HG02759 (cell line): Measurements from ENCODE around the gene PIAS2.
"Not testable (repeated sequence)": the region's sequence is repeated elsewhere in the genome, so short reads cannot be mapped to it uniquely, and the experiment has no call there.

ENCODE experiments used
- ATAC-seq: cut with Tn5 transposase; IDR thresholded peaks from one replicate; pipeline ENCODE4 v1.9.1; 2021; ENCODE audit warnings: mild to moderate bottlenecking, moderate library complexity; ENCODE audit not compliant: unreplicated experiment

PIAS2 gene

DNA sequence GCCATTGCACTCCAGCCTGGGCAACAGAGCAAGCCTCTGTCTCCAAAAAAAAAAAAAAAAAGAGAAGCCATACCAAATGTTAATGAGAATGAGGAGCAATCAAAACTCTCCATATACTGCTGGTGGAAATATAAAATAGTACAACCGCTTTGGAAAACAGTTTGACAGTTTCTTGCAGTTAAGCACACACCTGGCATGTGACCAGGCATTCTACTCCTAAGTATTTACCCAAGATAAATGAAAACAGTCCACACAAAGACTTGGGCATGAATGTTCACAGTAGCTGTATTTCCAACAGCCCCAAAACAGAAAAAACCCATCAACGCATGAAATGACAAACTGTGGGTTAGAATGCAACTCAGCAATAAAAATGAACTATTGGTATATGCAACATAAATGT is 84.5 kb downstream of the PIAS2 start:
- ATAC-seq, result no peak

DNA sequence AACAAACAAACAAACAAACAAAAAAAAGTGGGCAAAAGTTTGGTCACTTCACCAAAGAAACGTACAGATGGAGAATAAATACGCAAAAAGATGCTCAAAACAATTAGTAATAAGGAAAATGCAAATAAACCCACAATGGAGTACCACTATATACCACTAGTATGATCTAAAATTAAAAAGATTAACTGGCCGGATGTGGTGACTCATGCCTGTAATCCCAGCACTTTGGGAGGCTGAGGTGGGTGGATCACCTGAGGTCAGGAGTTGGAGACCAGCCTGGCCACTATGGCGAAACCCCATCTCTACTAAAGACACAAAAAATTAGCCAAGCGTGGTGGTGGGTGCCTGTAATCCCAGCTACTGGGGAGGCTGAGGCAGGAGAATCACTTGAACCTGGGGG is 84.9 kb downstream of the PIAS2 start:
- ATAC-seq, result not testable (repeated sequence)

DNA sequence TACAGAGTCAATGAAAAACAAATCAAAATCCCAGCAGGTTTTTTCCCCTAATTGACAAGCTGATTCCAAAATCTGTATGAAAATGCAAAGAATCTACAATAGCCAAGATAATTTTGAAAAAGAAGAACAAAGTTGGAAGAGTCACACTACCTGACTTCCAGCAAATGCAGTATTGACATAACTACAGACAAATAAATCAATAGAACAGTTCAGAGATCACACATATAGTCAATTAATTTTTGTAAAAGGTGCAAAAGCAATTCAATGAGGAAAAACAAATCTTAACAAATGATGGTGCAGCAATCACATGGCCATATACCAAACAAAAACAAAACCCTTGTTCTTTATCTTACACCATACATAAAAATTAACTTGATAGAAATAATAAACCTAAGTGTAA is 85.9 kb downstream of the PIAS2 start:
- no peak for ATAC-seq

DNA sequence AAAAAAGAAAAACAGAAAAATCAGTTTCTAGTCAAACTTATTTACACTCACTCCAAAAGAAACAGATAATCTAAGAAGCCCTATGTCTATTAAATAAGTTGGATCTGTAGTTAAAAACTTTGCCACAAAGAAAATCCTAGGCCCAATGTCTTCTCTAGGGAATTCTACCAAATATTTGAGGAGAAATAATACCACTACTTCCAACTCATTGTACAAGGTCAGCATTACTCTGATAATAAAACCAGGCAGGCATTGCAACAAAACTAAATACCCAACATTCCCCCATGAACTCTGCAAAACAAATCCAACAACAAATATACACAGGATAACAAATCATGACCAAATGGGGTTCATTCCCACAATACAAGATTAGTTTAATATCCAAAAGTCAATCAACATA is 86.7 kb downstream of the PIAS2 start:
- no peak for ATAC-seq

DNA sequence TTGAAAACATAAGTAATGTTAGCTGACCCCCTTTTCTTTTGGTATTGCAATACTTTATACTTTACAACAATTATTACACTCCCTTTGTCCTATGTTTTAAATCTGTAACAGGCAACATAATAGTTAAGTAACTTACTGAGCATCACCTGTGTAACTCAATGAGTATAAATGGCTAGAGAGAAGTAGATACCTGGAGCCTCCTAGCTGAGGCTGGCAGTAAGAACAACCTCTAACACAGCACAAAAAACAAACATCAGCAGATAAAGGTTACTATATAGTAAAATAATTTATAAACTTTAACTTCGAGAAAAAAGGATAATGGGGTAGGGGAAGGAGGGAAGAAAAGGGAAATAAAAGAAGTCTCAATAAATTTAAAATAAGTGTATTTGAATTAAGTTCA is 87.4 kb downstream of the PIAS2 start:
- ATAC-seq, result no peak

DNA sequence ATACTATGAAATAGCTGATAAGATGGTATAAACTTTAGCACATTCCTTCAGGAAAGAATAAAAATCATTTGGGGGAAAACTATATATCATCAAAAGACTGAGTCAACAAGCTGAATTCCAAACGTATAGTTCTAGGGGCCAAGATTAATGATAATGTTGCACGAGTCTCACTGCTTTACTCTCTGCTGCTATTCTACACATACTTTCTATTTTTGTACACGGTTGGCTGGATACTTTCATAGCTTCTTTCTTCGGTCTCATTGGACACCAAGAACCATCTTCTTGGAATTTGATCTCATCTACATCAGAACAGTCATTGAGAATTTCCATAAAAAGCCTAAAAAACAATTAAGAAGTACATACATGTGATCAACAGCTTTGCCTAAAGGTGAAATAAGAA is 87.8 kb downstream of the PIAS2 start:
- ATAC-seq, result no peak

DNA sequence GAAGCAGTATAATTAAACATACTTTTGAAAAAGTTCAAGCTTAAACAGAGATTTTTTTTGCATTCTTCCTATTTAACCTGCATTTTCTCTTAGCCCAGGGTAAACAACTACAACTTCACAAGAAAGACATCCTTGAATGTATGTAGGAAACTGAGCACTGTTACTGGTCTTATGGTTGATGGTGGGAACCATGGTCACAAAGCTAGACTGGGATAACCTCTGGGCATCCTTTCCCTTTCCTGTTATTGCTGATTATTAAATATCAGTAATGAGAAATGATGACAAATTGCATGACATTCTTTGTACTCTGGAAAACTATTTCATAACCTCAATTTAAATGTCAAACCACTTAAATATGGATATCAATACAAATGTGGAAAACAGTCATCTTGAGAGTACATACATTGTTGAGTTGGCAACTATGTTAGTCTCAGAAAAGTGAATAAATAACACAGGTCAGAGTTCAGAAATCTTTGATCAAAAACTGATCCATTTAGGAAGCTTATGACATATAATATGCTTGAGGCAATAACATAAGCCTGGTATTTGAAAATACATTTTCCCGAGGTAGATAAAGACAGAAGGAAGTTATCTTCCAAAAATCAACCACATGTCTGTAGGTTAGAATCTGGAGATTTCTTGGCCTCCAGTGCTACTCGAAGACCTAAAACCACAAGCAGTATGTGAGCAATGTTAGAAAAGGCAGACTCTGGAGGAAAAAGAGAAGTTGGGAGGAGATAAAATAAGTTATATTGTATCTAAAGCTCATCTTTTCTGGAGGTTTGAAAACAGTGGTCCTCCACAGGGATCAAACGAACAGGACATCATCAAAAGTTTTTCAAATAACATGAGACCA is 95.2 kb downstream of the PIAS2 start:
- ATAC-seq, result no peak

DNA sequence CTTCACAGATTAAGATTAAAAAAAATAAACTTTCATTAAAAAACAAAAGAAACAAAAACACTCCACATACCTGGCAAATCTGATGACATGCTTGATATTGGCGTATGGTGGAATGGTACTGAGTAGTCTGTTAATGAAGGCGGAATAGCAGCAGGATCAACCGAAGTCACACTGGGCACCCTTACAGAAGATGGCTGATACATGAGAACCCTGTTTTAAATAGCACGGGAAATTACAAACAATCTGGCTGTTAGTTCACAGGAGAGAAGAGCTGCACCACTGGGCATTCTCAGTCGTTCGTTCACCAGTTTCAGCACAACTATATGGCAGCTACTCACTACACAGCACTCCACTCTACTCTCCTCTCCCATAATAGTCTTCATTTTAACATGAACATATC is 96.4 kb downstream of the PIAS2 start:
- ATAC-seq, result no peak

DNA sequence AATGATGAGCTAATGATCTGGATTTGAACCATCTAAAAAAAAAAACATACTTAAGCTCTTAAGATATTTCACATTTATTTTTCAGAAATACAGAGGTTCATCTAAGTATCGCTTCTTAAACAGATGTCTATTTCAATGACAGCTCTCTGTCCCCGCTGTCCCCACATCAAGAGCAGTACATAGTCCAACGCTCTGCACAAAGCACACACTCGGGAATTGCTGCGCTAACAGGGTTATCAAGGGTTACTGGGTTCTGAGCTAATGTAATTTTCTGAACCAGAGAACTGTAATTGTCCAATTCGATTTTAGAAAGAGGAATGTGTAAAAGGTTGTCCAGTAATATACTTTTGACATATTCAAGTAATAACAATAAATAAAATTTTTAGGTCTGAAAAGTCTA is 101.6 kb downstream of the PIAS2 start:
- ATAC-seq, result no peak

DNA sequence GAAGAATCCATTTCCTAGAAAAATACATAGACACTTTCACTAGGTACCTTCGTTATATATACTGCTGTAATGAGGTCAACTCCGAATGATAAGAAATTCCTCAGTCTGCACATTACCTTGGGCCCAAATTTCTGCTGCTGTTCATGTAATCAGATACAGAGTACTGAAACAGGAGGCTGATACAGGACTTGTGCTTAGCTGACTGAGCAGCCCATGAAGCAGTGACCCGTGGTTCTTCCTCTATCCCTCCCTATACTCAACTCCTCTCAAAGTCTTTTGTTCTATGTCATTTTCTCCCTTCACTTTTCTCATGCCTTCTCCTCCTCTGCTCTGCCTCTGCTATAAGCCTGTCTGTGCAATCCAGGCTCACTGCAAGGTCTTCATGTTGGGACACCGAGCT is 102.9 kb downstream of the PIAS2 start:
- ATAC-seq, result no peak

DNA sequence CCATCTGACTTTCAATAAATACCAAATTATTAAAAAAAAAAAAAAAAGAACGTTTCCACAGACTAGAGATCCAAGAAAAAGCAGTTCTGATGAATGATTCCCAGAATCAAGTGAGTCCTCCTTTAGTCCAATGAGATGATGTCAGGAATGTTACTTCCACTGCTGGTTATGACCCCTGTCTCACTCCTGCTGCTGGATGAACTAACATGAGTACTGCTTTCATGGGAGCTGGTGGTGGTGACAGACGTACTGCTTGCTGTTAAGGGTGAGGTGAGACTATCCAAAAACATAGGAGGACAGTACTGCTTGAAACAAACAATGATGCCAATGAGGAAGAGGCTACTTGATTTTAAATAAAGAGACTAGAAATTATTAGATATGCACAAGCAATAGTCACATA is 105.0 kb downstream of the PIAS2 start:
- ATAC-seq, result no peak

DNA sequence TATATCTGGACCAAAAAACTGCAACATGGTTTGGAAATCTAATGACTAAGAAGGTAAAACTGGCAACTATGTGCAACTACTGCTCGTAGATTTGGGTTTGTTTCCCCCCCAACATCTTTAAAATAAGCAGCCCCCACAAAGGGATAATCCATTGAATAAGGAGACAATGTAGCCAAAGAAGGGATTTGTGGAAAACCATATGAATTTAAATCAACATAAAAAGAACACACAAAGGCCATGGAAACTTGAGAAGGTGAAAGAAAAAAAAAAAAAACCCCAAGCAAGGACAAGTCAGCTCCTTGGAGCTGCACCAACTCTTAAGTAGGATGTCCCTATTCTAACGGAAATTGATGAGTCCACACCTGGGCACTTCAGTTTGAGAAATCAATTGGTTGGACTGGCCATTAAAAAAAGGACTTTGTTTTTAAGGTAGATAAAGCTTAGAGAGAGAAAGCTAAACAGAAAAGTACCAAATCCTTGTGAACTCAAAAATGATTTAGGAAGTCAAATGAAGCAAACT is 106.8 kb downstream of the PIAS2 start:
- ATAC-seq, result no peak

DNA sequence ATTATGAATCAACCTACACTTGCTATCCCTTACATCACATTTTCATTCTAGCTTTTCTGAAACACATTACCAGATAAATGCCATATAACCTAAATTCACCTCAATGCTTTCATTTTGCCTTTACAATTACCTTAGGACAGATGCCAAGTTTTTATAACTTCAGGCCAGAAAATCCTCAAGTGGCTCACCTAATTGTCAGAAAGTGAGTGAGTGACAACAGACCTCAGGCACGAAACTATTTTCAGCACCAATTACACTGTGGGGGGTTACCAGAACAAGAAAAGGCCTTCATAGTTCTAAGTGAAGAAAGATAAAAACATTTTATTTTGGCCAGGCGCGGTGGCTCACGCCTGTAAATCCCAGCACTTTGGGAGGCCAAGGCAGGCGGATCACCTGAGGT is 108.2 kb downstream of the PIAS2 start:
- no peak for ATAC-seq

DNA sequence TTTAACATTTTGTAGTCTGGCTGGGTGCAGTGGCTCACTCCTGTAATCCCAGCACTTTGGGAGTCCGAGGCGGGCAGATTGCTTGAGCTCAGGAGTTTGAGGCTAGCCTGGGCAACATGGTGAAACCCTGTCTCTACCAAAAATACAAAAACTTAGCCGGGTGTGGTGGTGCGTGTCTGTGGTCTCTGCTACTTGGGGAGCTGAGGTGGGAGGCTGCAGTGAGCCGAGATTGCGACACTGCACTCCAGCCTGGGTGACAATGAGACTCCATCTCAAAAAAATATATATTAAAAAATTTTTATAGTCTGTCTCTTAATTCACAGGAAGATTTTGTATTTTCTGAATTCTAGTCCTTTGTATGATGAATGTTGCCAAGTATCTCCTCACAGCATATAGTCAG is 121.4 kb downstream of the PIAS2 start:
- not testable (repeated sequence) for ATAC-seq

DNA sequence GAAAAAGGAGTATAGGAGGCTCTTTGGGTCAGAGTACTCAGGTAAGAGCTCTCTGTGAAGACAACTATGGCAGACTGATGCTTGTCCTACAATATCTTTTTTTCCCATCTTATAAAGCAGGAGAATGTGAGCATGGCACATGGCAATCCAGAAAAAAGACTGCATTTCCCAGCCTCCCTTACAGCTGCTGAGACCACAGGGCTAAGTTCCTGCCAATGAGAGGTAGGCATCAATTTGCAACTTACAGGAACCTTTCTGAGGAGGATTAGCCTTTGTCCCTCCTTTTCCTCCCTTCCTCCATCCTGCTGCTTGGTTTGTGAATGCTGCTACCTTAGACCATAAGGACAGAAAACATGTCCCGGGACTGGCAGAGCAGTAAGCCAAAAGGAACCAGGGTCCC is 122.7 kb downstream of the PIAS2 start:
- ATAC-seq, result no peak

DNA sequence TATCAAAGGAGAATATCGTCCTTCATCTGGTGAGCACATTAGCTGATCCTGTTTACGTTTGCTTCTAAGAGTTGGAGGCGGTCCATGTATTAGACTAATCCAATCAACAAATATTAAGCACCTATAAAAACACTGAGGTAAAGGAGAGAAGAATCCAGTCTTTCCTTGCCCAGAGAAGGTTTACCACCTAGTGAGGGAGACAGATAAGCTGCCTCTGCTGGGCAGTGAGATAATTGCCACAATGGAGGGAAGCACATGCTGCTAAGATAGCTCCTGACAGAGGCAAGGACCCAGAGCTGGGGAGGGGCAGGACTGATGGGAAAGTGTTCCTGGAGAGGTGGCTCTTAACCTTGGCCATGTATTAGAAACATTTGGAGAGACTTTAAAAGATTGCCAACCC is 123.7 kb downstream of the PIAS2 start:
- no peak for ATAC-seq

DNA sequence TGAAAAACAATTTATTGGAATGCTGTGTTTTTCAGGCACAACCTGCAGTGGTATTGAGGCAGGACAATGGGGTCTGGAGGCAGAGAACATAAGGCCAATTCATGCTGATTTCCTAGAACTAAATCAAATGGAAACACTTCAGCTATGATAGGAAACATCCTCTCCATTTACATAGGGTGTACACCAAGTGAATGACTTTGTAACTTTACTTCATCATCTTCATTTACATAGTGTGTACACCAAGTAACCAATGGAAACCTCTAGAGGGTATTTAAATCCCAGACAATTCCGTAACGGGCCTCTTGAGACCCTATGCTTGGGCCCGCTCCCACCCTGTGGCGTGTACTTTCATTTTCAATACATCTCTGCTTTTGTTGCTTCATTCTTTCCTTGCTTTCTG is 128.2 kb downstream of the PIAS2 start:
- ATAC-seq, result no peak

DNA sequence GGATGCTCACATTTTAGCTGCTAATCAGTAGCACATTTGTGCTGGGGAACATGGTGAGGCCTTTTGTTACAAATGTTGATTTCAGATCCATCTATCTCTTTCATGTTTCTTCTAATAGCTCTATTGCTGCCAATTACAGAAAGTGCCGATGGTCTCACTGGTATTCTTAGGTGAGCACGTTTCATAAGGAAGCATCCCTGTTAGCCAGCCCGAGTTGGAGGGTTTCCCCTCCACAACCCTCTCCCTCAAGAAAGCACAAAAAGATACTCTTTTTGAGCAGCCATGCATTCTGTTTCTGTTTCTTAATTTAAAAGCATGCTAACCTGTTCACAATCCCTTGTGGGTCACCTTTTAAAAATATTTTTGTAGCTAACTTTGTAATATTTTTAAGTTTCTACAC is 129.6 kb downstream of the PIAS2 start:
- ATAC-seq, result no peak

DNA sequence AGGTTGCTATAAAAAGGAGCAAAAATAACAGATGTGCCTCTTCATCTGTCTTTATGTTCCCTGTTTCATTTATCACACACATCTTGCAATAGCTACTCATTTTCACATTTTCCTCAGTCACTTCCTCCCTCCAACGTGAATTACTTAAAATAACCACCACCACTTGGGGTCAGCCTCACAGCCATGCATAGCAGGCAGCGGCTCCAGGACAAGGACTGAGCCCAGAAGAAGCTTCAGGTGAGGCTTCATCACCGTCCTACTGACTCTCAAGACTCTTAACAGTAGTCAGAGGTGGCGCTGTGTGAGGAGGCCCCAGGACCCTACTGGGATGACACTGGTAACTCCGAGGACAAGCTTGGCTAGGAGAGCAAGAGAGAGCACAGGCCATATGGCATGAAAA is 144.9 kb downstream of the PIAS2 start:
- no peak for ATAC-seq

DNA sequence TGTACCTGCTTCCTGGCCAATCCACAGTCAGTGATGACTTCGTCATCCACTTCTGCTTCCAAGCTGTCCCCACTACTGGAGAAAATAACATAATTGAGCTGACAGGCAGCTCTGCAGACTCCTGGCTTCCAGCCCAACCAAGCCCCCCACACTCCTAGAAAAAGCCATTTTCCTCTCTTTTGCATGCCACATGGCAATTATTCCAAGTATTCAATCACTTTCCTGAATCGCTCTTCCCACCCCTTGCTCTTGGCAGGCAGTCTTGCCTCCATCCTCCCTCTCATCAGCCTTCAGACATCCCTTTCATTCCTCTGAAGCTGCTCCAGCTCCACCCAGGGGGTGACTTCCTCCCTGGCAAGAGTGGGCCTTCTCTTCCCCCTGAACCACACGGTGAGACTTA is 146.2 kb downstream of the PIAS2 start:
- ATAC-seq, result no peak

DNA sequence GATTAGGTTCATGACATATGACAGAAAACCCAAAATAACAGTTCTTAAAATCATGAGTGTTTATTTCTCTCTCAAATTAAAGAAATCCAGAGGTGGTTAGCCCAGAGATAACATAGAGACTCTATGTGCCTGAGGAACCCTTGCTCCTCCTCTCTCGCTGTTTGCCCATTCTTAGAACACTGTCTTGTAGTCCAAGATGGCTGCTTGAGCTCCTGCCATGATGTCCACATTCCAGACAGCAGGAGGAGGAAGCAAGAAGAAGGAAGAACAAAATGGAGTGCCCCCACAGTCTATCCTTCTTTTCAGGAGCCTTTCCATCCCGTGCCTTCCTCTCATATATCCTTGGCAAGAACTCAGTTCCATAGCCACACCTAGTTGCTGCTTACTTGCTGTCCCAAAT is 146.6 kb downstream of the PIAS2 start:
- no peak for ATAC-seq

DNA sequence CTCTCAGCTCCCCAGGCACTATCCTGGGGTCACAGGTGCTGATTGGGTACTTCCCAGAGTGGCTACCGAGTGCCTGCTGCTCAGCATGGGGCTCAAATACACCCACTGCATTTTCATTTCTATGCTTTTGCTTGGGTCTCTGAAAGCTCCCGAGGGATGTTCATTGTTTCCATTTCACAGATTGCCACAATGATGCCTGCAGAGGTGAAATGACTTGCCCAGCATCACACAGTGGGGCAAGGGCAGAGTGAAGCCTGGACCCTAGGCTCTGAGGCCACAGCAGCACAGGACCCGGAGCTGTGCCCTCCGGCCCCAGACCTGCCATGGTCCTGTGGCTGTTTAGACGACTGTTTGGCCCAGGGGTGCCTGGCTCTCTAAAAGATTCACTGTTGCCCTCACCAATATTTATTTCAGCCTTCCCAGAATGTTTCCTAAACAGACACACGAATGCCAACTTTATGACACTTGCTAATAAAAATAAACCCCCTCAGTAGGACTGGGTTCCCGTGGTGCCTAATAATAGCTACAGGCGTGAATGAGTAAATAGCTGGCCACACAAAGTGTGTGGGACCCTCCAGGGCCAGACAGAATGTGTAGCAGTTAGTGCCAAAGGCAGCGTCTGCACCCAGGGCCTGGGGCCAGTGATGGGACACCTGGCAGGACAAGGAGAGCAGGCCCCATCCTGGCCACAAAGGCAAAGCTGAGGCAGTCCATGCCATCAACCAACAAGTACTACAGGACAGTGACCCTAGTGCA is 149.0 kb downstream of the PIAS2 start:
- ATAC-seq, result no peak
